Measurements from ENCODE around the gene NAP1L4.

DNA sequence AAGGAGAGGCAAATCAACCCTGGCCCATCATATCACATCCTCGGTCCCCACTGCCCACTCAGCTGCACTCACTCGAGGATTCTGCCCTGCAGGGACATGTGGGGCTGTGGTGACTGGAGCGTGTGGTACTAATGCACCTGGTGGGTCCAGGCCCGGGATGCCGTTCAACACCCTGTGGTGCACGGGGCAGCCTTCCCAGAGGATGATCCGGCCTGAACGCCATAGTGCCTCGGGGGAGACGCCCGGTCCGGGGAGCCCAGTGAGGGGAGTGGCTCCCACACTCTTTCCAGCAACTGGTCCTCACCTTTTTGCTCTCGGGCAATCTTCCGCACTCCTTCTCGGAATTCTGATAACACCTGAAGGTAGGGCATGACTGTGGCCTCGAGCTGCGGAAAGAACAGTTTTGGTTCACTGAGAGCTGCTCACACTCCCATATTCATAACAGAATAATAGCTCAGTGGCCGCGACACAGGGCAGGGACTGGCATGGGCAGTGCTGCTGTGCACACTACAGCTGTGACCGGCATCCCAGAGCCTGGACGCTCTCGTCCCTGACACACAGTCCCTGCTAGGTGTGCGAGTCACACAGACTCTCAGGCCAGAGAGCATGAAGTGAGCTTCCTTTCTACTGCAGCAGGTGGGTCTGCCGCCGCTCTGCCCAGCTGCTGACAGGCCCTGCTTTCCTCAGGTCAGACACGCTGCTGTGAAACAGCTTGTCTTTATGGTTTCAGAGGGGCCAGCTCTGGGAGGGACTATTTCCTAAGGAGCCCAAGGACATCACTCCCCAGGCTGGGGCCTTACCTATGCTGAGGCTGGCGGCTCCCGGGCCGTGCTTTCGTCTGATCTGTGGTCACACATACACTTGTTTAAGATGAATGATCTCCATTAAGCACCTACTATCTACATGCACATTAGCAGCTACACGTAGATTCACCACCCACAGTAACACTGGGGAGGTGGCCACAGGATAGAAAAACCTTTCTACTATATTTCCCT lies 20.1 kb upstream of the NAP1L4 start:
- TF ChIP-seq POLR2A (IDR thresholded peaks at IDR 0.05; ENCODE audit: extremely low read depth, insufficient read length), result no peak
- no peak for TF ChIP-seq CTCF (IDR thresholded peaks at IDR 0.05; ENCODE audit: low read depth, low read length)
